ENCODE measurements around the gene BTBD19. TPM values are rescaled to one million over a fixed set of nuclear protein-coding genes. Genes with fewer than 3 reads are reported as not detected.

The BTBD19 gene
- total and polyA plus RNA-seq, 2 of the 8 experiments (the other 6 are each of a cell fraction or from before 2014, with no cell fraction given): 1.1 TPM

DNA sequence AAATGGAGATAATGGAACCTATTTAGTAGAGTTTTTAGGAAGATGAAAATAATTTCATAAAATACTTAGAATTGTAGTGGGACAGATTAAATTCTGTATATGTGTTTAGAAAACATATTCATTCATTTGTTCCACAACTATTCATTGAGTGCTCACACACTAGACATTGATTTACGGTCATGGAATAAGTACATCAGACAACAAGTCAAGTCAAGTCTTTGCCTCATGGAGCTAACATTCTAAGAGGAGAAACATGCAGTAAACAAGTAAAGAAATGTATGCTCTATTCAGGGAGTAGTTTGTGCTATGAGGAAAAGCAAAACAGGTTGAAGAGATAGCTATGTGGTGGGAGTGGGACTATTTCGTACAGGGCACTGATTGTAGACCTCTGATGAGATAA is 9.0 kb downstream of the BTBD19 start (continued):
- no peak for TF ChIP-seq CBX5 (IDR thresholded peaks at IDR 0.05; ENCODE audit: low read depth, low read length)
- TF ChIP-seq NRF1 (IDR thresholded peaks at IDR 0.05; ENCODE audit: low read depth, low read length): no peak
- TF ChIP-seq CTBP2 (IDR thresholded peaks at IDR 0.05; ENCODE audit: borderline replicate concordance, insufficient read depth, insufficient read length, low read length): no peak
- no peak for TF ChIP-seq TCF12 (IDR thresholded peaks at IDR 0.05; ENCODE audit: low read depth, low read length)
- no peak for TF ChIP-seq CBX8 (IDR thresholded peaks at IDR 0.05; ENCODE audit: borderline replicate concordance, low read depth, low read length)
- no peak for TF ChIP-seq EP300 (IDR thresholded peaks at IDR 0.05; ENCODE audit: borderline replicate concordance in 1 of 2, low read depth in 2 of 2, low read length in 2 of 2)

Data from H1 (cell line).